Muscle of leg (tissue), 11 donors: ENCODE data around the gene ZFPM1. TPM values are rescaled to one million over a fixed set of nuclear protein-coding genes. Genes with fewer than 3 reads are reported as not detected.
"Not testable (repeated sequence)": the region's sequence is repeated elsewhere in the genome, so short reads cannot be mapped to it uniquely, and the experiment has no call there.

Experiments
- DNase-seq: peaks from one replicate; pipeline ENCODE4 v3.0.0; 2013
- H3K27ac ChIP-seq: one replicate; pipeline ENCODE4 v1.5.1; 2013; ENCODE audit warnings: mild to moderate bottlenecking, low read length, control low read depth
- H3K27me3 ChIP-seq: one replicate; pipeline ENCODE4 v1.6.1; 2013; ENCODE audit warnings: low read length; ENCODE audit not compliant: control insufficient read depth, insufficient read depth
- H3K36me3 ChIP-seq: one replicate; pipeline ENCODE4 v1.6.1; 2013; ENCODE audit warnings: low read length; ENCODE audit not compliant: control insufficient read depth, insufficient read depth
- H3K4me1 ChIP-seq: one replicate; pipeline ENCODE4 v1.6.1; 2013; ENCODE audit warnings: low read length; ENCODE audit not compliant: control insufficient read depth, insufficient read depth
- H3K4me3 ChIP-seq: one replicate; pipeline ENCODE4 v1.5.1; 2013; ENCODE audit warnings: low read length, control low read depth
- H3K9me3 ChIP-seq: replicated peaks from 2 replicates; pipeline ENCODE4 v1.6.1; 2013; ENCODE audit warnings: low read depth, low read length; ENCODE audit not compliant: control insufficient read depth
- WGBS: methylation state at CpG from one replicate; pipeline ENCODE4 v1.1.5; 2013; ENCODE audit warnings: missing lambda C conversion rate; ENCODE audit not compliant: insufficient coverage; 5-methylcytosine and 5-hydroxymethylcytosine counted together
- polyA plus RNA-seq, 8 donors: library from polyadenylated mRNA; unstranded; fragments of 120-200 nt; gene quantifications; one replicate each; pipeline versions ENCODE4 v1.2.1 to v1.2.3, GENCODE V29; 2013; ENCODE audit warnings: inconsistent platforms in 1 of 8, low replicate concordance in 1 of 8; ENCODE audit not compliant: insufficient read length in 8 of 8, insufficient read depth in 1 of 8
- total RNA-seq: library from RNA; stranded (reverse); fragments of 120-200 nt; gene quantifications from one replicate; pipeline ENCODE4 v1.2.4, GENCODE V29; 2013

The ZFPM1 gene
- total and polyA plus RNA-seq, 9 donors, result 0.89 to 3.3 (median 1.6) TPM

DNA sequence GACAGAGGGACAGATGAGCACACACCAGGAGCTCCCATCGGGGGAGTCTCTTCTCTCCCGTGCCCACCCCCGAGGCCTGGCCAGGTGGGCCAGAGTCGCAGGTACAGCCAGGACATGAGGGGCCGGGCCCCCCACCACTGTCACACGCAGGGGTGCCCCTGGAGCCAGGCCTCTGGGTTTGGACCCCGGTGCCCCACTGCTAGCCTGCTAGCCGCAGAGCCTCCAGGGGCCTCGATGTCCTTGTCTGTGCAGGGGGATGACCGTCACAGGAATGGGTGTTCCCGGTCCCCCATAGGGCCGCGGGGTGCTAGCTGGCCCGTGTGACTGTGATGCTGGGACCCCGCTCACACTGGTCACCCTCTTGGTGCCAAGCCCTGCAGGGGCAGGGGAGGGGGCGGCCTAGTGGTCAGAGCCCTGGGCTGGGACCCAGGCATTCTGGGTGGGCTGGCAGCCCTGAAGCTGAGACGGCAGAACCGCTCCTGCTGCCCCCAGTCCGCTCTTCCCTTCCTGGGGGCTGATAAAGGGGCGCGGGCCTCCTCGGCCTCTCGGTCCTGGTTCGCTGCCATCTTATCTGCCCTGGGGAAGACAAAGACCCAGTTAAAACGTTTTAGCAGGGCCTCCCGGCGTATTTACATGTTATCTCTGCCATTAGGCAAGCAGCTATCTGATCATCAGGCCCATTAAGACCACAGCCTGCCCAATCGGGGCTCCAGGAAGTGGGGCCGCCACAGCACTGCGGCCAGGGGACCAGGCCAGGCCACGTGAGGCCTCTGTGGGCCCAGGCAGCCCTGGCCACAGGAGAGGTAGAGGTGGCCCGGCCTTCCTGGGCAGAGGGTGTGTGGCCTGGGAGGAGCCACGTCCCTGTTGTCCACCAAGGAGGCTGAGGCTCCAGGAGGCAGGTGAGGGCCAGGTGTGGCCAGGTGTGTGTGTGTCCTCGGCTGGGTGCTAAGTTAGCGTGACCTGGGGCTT is 59.9 kb downstream of the ZFPM1 start:
- 78% methylated on average over 35 of the region's 35 CpGs for WGBS
- H3K4me1 ChIP-seq, result peaks cover 11% of the 10 kb centered on the region
- no peak for DNase-seq
- H3K9me3 ChIP-seq, result no peaks in the 10 kb centered on the region
- no peak overlapping the region for H3K4me3 ChIP-seq
- H3K27me3 ChIP-seq, result no peaks in the 10 kb centered on the region
- no peak overlapping the region for H3K27ac ChIP-seq
- H3K36me3 ChIP-seq, result no peaks in the 10 kb centered on the region

DNA sequence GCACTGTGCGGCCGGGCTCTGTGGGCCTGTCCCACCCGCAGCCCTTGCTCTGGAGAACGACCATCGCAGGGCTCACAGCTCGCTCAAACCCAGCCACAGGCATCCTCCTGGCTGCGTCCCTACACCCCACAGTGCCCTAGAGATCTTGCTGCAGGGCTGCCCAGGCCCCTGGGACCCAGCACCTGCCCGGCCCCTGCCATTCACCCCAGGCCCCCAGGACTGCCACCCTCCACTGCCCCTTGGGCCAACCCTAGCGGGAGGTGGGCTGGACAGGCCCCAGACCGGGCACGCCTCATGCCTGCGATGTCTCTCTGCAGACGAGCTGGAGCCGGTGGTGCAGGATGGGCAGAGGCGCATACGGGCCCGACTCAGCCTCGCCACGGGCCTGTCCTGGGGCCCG is 61.0 kb downstream of the ZFPM1 start:
- no peaks in the 10 kb centered on the region for H3K36me3 ChIP-seq
- no peak for DNase-seq
- WGBS, result 82% methylated on average over 18 of the region's 20 CpGs
- H3K27ac ChIP-seq, result no peak overlapping the region
- no peaks in the 10 kb centered on the region for H3K9me3 ChIP-seq
- no peaks in the 10 kb centered on the region for H3K27me3 ChIP-seq
- no peak overlapping the region for H3K4me3 ChIP-seq
- H3K4me1 ChIP-seq, result peaks cover 11% of the 10 kb centered on the region

DNA sequence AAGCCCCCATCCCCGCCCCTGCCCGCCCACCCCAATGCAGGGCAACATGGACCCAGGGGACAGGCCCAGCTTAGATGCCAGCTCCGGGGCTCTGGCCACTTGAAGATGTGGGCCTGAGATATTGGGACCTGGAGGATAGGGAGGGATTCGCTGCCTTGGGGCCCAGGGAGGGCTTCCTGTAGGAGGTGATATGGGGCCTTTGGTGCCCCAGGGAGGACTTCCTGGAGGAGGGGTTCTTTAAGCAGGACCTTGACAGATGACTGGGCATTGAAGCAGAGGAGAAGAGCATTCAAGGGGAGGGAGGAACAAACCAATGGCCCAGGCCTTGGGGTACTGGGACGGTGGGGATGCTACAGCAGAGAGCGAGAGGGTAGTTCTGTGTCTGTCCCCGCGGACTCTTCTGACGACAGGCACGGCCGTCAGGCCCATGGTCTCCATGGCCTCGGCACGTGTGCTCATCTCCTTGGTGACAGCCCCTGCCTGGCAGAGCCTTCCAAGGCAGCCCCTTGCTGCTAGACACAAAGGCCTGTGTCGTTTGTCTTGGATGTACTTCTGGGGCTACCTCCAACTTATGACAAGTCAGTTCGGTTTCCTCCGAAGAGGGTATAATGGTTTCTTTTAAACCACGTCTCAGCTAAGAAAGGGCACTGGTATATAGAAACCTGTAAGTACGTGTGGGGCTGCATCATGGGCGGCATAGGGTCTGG is 61.6 kb downstream of the ZFPM1 start:
- 74% methylated on average over 18 of the region's 19 CpGs for WGBS
- no peak for DNase-seq
- peaks cover 9% of the 10 kb centered on the region for H3K4me1 ChIP-seq
- H3K36me3 ChIP-seq, result no peaks in the 10 kb centered on the region
- no peaks in the 10 kb centered on the region for H3K27me3 ChIP-seq
- H3K4me3 ChIP-seq, result no peak overlapping the region
- no peak overlapping the region for H3K27ac ChIP-seq
- no peaks in the 10 kb centered on the region for H3K9me3 ChIP-seq

DNA sequence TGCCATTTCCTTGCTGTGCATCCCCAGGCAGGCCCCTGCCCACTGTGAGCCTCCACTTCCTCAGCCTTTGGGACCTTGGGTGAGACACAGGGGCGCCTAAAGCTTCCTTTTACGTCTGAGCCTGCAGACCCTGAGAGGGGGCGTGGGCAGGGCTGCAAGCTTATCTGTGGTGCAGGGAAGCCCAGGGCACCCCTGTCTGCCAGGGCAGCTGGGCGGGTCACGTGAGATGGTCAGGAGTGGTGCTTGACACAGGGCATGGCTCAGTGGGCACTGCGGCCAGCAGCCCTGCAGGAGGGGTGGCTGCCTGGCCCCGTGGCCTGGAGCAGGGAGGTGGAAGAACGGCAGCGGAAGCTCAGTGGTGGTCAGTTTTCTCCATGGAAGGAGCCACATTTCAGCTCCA is 62.3 kb downstream of the ZFPM1 start:
- Histone ChIP-seq H3K27ac (no peak overlapping the region), H3K27me3 (no peaks in the 10 kb centered on the region)
- WGBS, result 87% methylated on average over 8 of the region's 9 CpGs

DNA sequence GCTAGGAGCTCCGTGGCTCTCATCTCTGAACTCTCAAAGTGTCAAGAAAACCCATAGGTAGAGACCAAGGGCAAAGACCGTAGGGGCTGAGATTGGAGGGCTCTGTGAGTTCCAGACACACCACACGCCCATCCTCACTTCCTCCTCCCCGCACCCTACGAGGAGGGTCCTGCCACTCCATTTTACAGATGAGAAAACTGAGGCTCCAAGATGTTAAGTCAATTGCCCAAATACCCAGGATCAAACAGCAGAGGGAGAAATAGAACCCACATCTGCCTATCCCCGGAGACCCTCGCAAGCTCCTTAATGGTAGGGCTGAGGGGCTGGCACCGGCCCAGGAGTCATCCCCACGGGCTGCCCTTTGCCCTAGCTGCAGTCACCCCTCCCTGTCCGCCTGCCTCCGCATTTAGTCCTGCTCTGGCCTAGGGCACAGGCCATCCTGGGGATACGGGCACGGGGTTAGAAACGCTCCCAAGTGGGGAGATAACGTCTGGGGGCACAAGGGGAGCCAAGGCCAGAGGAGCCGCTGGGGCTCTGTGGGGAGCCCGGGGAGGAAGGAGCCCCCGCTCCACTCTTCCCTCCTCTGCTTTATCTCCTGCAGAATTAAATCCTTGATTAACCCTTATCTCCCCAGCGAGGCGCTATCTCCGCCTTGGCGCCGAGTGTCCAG is 63.0 kb downstream of the ZFPM1 start:
- Histone ChIP-seq H3K4me1 (no peaks in the 10 kb centered on the region), H3K27ac (no peak overlapping the region), H3K9me3 (no peaks in the 10 kb centered on the region), H3K36me3 (no peaks in the 10 kb centered on the region), H3K4me3 (no peak overlapping the region), H3K27me3 (peaks cover 1% of the 10 kb centered on the region)
- 78% methylated on average over 9 of the region's 23 CpGs for WGBS
- no peak for DNase-seq

More for the DNA sequence above, 62.3 kb downstream of the ZFPM1 start:
- Histone ChIP-seq H3K4me3 (no peak overlapping the region), H3K9me3 (no peaks in the 10 kb centered on the region), H3K4me1 (peaks cover 2% of the 10 kb centered on the region), H3K36me3 (no peaks in the 10 kb centered on the region)
- DNase-seq, result no peak

DNA sequence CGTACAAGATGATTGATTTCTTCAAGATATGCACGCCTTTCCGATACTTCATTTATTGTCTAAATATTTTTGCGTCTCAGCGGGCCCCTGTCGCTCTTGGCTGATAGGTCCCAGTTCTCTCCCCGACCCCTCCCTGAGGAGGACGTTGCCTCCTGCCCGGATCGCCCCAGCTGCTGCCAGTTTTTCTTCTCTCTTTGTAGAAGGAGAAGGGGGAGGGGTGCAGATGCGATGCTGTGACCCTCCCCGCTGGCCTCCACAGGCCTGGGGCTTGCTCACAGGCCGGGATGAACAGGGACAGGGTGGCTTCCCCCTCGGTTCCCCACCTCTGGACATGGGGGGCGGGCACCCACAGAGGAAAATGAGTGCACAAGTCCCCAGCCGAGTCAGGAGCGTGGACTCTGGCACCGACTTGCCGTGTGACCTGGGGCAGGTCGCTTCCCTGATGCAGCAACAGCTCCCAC is 63.6 kb downstream of the ZFPM1 start:
- Histone ChIP-seq H3K27ac (no peak overlapping the region), H3K9me3 (no peaks in the 10 kb centered on the region), H3K36me3 (no peaks in the 10 kb centered on the region), H3K27me3 (peaks cover 4% of the 10 kb centered on the region), H3K4me3 (no peak overlapping the region), H3K4me1 (no peaks in the 10 kb centered on the region)
- 81% methylated on average over 8 of the region's 20 CpGs for WGBS
- DNase-seq, result no peak

DNA sequence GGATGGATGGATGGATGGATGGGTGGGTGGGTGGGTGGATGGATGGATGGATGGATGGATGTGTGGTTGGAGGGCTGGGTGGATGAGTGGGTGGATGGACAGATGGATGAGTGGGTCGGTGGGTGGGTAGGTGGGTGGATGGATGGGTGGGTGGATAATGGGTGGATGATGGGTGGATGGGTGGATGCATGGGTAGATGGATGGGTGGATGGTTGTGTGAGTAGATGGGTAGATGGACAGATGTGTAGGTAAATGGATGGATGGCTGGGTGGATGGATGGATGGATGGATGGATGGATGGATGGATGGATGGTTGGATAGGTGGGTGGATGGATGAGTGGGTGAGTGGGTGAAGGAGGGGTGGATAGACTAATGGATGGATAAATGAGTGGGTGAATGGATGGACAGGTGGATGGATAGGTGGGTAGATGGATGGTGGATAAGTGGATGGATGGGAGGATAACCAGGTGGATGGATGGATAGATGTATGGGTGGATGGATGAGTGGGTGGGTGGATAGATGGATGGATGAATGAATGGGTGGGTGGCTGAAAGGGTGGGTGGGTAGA is 64.2 kb downstream of the ZFPM1 start:
- not testable (repeated sequence) for H3K36me3 ChIP-seq, H3K27me3 ChIP-seq, H3K27ac ChIP-seq, H3K4me3 ChIP-seq, DNase-seq, H3K9me3 ChIP-seq, H3K4me1 ChIP-seq
- 100% methylated on average over 1 of the region's 1 CpG for WGBS

DNA sequence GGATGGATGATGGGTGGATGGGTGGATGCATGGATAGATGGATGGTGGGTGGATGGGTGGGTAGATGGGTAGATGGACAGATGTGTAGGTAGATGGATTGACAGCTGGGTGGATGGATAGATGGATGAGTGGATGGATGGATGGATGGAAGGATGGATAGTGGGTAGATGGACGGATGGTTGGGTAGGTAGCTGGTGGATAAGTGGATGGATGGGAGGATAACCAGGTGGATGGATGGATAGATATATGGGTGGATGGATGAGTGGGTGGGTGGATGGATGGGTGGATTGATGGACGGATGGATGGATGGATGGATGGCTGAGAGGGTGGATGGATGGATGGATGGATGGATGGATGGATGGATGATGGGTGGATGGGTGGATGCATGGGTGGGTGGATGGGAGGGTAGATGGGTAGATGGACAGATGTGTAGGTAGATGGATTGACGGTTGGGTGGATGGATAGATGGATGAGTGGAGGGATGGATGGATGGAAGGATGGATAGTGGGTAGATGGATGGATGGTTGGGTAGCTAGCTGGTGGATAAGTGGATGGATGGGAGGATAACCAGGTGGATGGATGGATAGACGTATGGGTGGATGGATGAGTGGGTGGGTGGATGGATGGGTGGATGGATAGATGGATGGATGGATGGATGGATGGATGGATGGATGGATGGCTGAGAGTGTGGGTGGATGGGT is 65.5 kb downstream of the ZFPM1 start:
- 96% methylated on average over 4 of the region's 4 CpGs for WGBS
- DNase-seq, result not testable (repeated sequence)
- peaks cover 19% of the 10 kb centered on the region for H3K27me3 ChIP-seq

DNA sequence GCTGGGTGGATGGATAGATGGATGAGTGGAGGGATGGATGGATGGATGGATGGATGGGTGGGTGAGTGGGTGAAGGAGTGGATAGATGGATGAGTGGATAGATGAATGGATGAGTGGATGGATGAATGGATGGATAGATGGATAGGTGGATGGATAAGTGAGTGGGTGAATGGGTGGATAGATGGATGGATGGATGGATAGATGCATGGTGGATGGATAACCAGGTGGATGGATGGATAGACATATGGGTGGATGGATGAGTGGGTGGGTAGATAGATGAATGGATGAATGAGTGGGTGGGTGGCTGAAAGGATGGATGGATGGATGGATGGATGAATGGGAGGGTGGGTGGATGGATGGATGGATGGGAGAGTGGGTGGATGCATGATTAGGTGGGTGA is 66.2 kb downstream of the ZFPM1 start:
- Histone ChIP-seq H3K27me3 (peaks cover 24% of the 10 kb centered on the region), H3K4me3 (no peak overlapping the region), H3K4me1 (peaks cover 7% of the 10 kb centered on the region), H3K27ac (no peak overlapping the region), H3K36me3 (no peaks in the 10 kb centered on the region), H3K9me3 (no peaks in the 10 kb centered on the region)
- no peak for DNase-seq

More for the DNA sequence above, 65.5 kb downstream of the ZFPM1 start:
- not testable (repeated sequence) for H3K4me1 ChIP-seq, H3K9me3 ChIP-seq, H3K36me3 ChIP-seq, H3K4me3 ChIP-seq, H3K27ac ChIP-seq
